Karpas-422 (cell line): ENCODE measurements around the gene CALML3. TPM values are rescaled to one million over a fixed set of nuclear protein-coding genes. Genes with fewer than 3 reads are reported as not detected.

Experiments used
- DNase-seq: peaks from one replicate; pipeline ENCODE4 v3.0.0-alpha.2; 2015
- H2AFZ ChIP-seq: fragments of 200-600 bp; sonication (generic); 2 replicates; pipeline ENCODE4 v1.6.1; 2014; ENCODE audit warnings: antibody characterized with exemption, low read length, mixed read lengths
- H3K27ac ChIP-seq: fragments of 200-600 bp; sonication (generic); 2 replicates; pipeline ENCODE4 v1.5.1; 2014; ENCODE audit warnings: mild to moderate bottlenecking, low read length, moderate library complexity
- H3K27me3 ChIP-seq: fragments of 200-600 bp; sonication (generic); 2 replicates; pipeline ENCODE4 v1.6.1; 2014; ENCODE audit warnings: low read length, mixed read lengths
- H3K36me3 ChIP-seq: fragments of 200-600 bp; sonication (generic); 2 replicates; pipeline ENCODE4 v1.6.1; 2014; ENCODE audit warnings: low read length, mixed read lengths; ENCODE audit not compliant: insufficient read depth
- H3K4me1 ChIP-seq: fragments of 200-600 bp; sonication (generic); 2 replicates; pipeline ENCODE4 v1.6.1; 2014; ENCODE audit warnings: mild to moderate bottlenecking, low read length, mixed read lengths
- H3K4me2 ChIP-seq: fragments of 200-600 bp; sonication (generic); 2 replicates; pipeline ENCODE4 v1.6.1; 2014; ENCODE audit warnings: low read length, low read depth, mild to moderate bottlenecking; ENCODE audit not compliant: poor library complexity, severe bottlenecking
- H3K4me3 ChIP-seq: fragments of 200-600 bp; sonication (generic); 2 replicates; pipeline ENCODE4 v1.5.1; 2014; ENCODE audit warnings: mild to moderate bottlenecking, antibody characterized with exemption, low read length, mixed read lengths
- H3K79me2 ChIP-seq: fragments of 200-600 bp; sonication (generic); 2 replicates; pipeline ENCODE4 v1.6.1; 2014; ENCODE audit warnings: mild to moderate bottlenecking, low read length, mixed read lengths
- H3K9ac ChIP-seq: fragments of 200-600 bp; sonication (generic); 2 replicates; pipeline ENCODE4 v1.6.0; 2014; ENCODE audit warnings: low read length
- H3K9me2 ChIP-seq: fragments of 200-600 bp; sonication (generic), shearing (Covaris generic); replicated peaks from 2 replicates; pipeline ENCODE4 v1.6.0; 2014; ENCODE audit warnings: mild to moderate bottlenecking, low read length, moderate library complexity; ENCODE audit not compliant: insufficient read depth
- H3K9me3 ChIP-seq: fragments of 300-700, 200-600 bp; sonication (generic); 2 replicates; pipeline ENCODE4 v1.6.1; 2014; ENCODE audit warnings: low read length, mixed read lengths
- H4K20me1 ChIP-seq: fragments of 200-600 bp; sonication (generic); 2 replicates; pipeline ENCODE4 v1.6.1; 2014; ENCODE audit warnings: mild to moderate bottlenecking, antibody characterized with exemption, low read length, low read depth; ENCODE audit not compliant: insufficient read depth
- total RNA-seq: library from RNA; depleted of rRNA; stranded (reverse); fragments of >200 nt; shearing (Covaris generic); gene quantifications from 2 replicates; pipeline ENCODE4 v1.2.3, GENCODE V29; 2014; ENCODE audit warnings: low replicate concordance; rRNA removed

The CALML3 gene
- total RNA-seq, 1 experiment from 2014 or later = not detected

- H3K4me1 ChIP-seq = peaks cover 12% of the 10 kb centered on the region
- H3K79me2 ChIP-seq = no peaks in the 10 kb centered on the region
- no peaks in the 10 kb centered on the region for H3K36me3 ChIP-seq
- peak overlapping the region; percentile 12; the same call in 1 of the 2 replicates for H3K9ac ChIP-seq
- no peak overlapping the region for H3K4me3 ChIP-seq
- H3K27me3 ChIP-seq = no peaks in the 10 kb centered on the region
- H3K9me2 ChIP-seq = no peaks in the 10 kb centered on the region
- H2AFZ ChIP-seq = peak overlapping the region; percentile 72; the same call in 1 of the 2 replicates
- H3K4me2 ChIP-seq = peak overlapping the region; percentile 17
- no peaks in the 10 kb centered on the region for H3K9me3 ChIP-seq
- H4K20me1 ChIP-seq = no peaks in the 10 kb centered on the region
- peak; percentile 63 for DNase-seq
- H3K27ac ChIP-seq = no peak overlapping the region; the same call in 1 of the 2 replicates
Observed at GRCh38 chr10:5573968-5574641, 49.3 kb downstream of the CALML3 start.

- DNase-seq = no peak
- Histone ChIP-seq H3K9me3 (no peaks in the 10 kb centered on the region), H3K27me3 (no peaks in the 10 kb centered on the region), H4K20me1 (no peaks in the 10 kb centered on the region), H3K27ac (no peak overlapping the region), H3K79me2 (no peaks in the 10 kb centered on the region), H3K9ac (no peak overlapping the region), H2AFZ (no peak overlapping the region), H3K9me2 (no peaks in the 10 kb centered on the region), H3K4me2 (peak overlapping the region; percentile 17), H3K4me3 (no peak overlapping the region), H3K36me3 (no peaks in the 10 kb centered on the region), H3K4me1 (peaks cover 12% of the 10 kb centered on the region)
Observed at GRCh38 chr10:5574642-5575131, 49.9 kb downstream of the CALML3 start.

GRCh38 chr10:5575144-5575481, 50.4 kb downstream of the CALML3 start:
- no peak overlapping the region for H2AFZ ChIP-seq
- H3K27me3 ChIP-seq = no peaks in the 10 kb centered on the region
- H3K27ac ChIP-seq = no peak overlapping the region
- H3K9ac ChIP-seq = no peak overlapping the region
- peaks cover 12% of the 10 kb centered on the region for H3K4me1 ChIP-seq
- DNase-seq = no peak
- no peaks in the 10 kb centered on the region for H3K9me3 ChIP-seq
- no peaks in the 10 kb centered on the region for H4K20me1 ChIP-seq
- no peaks in the 10 kb centered on the region for H3K36me3 ChIP-seq
- H3K4me2 ChIP-seq = no peak overlapping the region
- H3K4me3 ChIP-seq = no peak overlapping the region
- H3K79me2 ChIP-seq = no peaks in the 10 kb centered on the region
- H3K9me2 ChIP-seq = no peaks in the 10 kb centered on the region

- H3K9me2 ChIP-seq = no peaks in the 10 kb centered on the region
- H3K9ac ChIP-seq = no peak overlapping the region
- H3K4me3 ChIP-seq = no peak overlapping the region
- H4K20me1 ChIP-seq = no peaks in the 10 kb centered on the region
- no peak overlapping the region for H3K27ac ChIP-seq
- no peak for DNase-seq
- no peak overlapping the region for H3K4me2 ChIP-seq
- no peak overlapping the region for H2AFZ ChIP-seq
- H3K4me1 ChIP-seq = peaks cover 12% of the 10 kb centered on the region
- no peaks in the 10 kb centered on the region for H3K27me3 ChIP-seq
- H3K9me3 ChIP-seq = no peaks in the 10 kb centered on the region
- H3K36me3 ChIP-seq = no peaks in the 10 kb centered on the region
- H3K79me2 ChIP-seq = no peaks in the 10 kb centered on the region
Observed at GRCh38 chr10:5575482-5576153, 50.9 kb downstream of the CALML3 start.

GRCh38 chr10:5576154-5576748, 51.5 kb downstream of the CALML3 start:
- Histone ChIP-seq H3K4me2 (no peak overlapping the region), H3K79me2 (no peaks in the 10 kb centered on the region), H3K27me3 (no peaks in the 10 kb centered on the region), H3K9ac (no peak overlapping the region), H3K36me3 (no peaks in the 10 kb centered on the region), H4K20me1 (no peaks in the 10 kb centered on the region), H3K9me3 (no peaks in the 10 kb centered on the region), H3K4me3 (no peak overlapping the region), H3K9me2 (no peaks in the 10 kb centered on the region), H3K27ac (no peak overlapping the region), H3K4me1 (peaks cover 15% of the 10 kb centered on the region), H2AFZ (no peak overlapping the region)
- no peak for DNase-seq

Other genes with a start within 250 kb of the CALML3 start
- not detected in 2 replicates for gene UCN3, start 160.0 kb upstream of the CALML3 start, total RNA-seq
- gene TUBAL3, start 120.1 kb upstream of the CALML3 start, total RNA-seq = 0.11 TPM in 1 of 2 replicates, not detected in the other
- gene NET1, start 112.4 kb upstream of the CALML3 start, total RNA-seq = 37.2 and 39.1 TPM in 2 replicates
- not detected in 2 replicates for gene CALML5, start 25.4 kb upstream of the CALML3 start, total RNA-seq
- 12.2 and 26.0 TPM in 2 replicates for gene ASB13, start 141.6 kb downstream of the CALML3 start, total RNA-seq
- 57.7 and 63.7 TPM in 2 replicates for gene TASOR2, start 159.9 kb downstream of the CALML3 start, total RNA-seq